ENCODE results near the gene CCNA2. TPM values are rescaled to one million over a fixed set of nuclear protein-coding genes. Genes with fewer than 3 reads are reported as not detected.

CCNA2 gene
- total RNA-seq, 1 donor from 2014 or later = 8.0 TPM

DNA sequence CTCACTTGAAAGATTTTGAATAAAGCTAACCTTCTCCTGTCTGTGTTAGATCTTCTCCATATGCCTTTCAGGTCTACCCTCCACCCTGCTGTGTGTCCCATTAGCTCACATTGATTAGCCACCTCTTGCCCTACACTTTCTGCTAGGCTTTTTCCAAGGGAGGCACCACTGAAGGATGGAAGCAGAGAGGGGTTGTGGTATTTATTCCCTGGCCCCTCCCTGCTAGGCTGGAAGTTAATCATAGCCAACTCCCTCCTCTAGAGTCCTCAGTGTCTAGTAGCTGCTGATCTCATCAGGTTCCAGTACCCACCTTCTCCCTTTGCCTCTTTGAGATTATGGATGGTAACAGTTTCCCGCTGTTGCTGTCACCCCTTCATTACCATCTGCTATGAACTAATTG lies 49.8 kb downstream of the CCNA2 start:
- no peak for DNase-seq

- no peak for DNase-seq
Measured at GRCh38 chr4:121771869-121772268, 51.8 kb downstream of the CCNA2 start.

DNA sequence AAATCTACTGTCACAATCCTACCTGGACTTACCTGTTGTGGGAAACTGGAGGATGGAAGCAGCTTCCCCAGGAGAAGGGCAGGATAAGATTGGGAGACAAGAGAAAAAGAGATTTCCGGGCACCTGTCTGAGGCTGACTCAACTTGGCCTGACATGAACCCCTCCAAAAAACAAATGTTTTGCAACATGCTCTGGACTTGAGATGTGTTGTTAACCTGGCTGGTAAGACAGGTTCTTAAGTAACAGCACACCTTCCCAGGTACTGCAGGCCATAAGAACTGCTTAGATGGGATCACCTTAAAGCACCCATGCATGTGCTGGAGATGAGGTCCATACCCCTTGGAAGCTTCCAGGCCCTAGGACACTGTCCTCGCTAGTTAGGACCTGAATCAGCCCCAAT lies 54.3 kb downstream of the CCNA2 start:
- no peak for DNase-seq

- no peak for DNase-seq
Measured at GRCh38 chr4:121767166-121767565, 56.5 kb downstream of the CCNA2 start.

Other genes starting within 250 kb of the CCNA2 start
- 41.0 TPM for gene ANXA5, start 126.9 kb downstream of the CCNA2 start, total RNA-seq
- gene SMIM43, start 58.7 kb downstream of the CCNA2 start, total RNA-seq = 0.94 TPM
- gene EXOSC9, start 22.6 kb downstream of the CCNA2 start, total RNA-seq = 29.3 TPM
- 50.5 TPM for gene BBS7, start 46.6 kb upstream of the CCNA2 start, total RNA-seq
- gene TRPC3, start 128.2 kb upstream of the CCNA2 start, total RNA-seq = 9.7 TPM

Measured in occipital lobe (tissue), 2 donors.